NT2/D1 (cell line): ENCODE measurements around the gene CX3CL1.

Experiments
- YY1 ChIP-seq: IDR thresholded peaks from 2 replicates; pipeline ENCODE4 v1.6.1; 2011; ENCODE audit not compliant: insufficient read length, insufficient read depth
- ZNF274 ChIP-seq: IDR thresholded peaks from 2 replicates; pipeline ENCODE4 v1.6.1; 2011; ENCODE audit warnings: mild to moderate bottlenecking, low read depth, low read length

- TF ChIP-seq YY1 (no peak), ZNF274 (no peak)
These were observed 14.8 kb upstream of the CX3CL1 start for GRCh38 chr16:57357330-57358085.
